Aorta (tissue), 5 donors: ENCODE measurements around the gene THADA. TPM values are rescaled to one million over a fixed set of nuclear protein-coding genes. Genes with fewer than 3 reads are reported as not detected.
A peak's percentile ranks its signal among the peaks of the same experiment; 100 is the strongest.
"Not testable (repeated sequence)": the region's sequence is repeated elsewhere in the genome, so short reads cannot be mapped to it uniquely, and the experiment has no call there.

Experiments used
- ATAC-seq: fragments of 200-7000 bp; cut with Tn5 transposase; one replicate; pipeline ENCODE4 v1.9.1; 2022; ENCODE audit warnings: moderate library complexity; ENCODE audit not compliant: low FRiP score
- DNase-seq, 2 donors: peaks; one replicate each; pipeline ENCODE4 v3.0.0-alpha.2; 2020
- H3K27ac ChIP-seq, 2 donors: one replicate each; pipeline ENCODE4 v1.5.1; 2013; ENCODE audit warnings: low read length in 2 of 2, mild to moderate bottlenecking in 2 of 2, moderate library complexity in 2 of 2, control low read depth in 1 of 2, inconsistent platforms in 1 of 2, low read depth in 1 of 2
- H3K27me3 ChIP-seq, 2 donors: one replicate each; pipeline ENCODE4 v1.6.1; 2013; ENCODE audit warnings: control low read depth in 1 of 2, low read length in 1 of 2, mild to moderate bottlenecking in 1 of 2, moderate library complexity in 1 of 2; ENCODE audit not compliant: insufficient read depth in 2 of 2, control insufficient read depth in 1 of 2
- H3K36me3 ChIP-seq, 2 donors: one replicate each; pipeline ENCODE4 v1.6.1; 2013; ENCODE audit warnings: control low read depth in 1 of 2, low read length in 1 of 2, mild to moderate bottlenecking in 1 of 2; ENCODE audit not compliant: insufficient read depth in 2 of 2, control insufficient read depth in 1 of 2
- H3K4me1 ChIP-seq, 2 donors: one replicate each; pipeline ENCODE4 v1.6.1; 2013; ENCODE audit warnings: low read length in 2 of 2, control low read depth in 1 of 2, mild to moderate bottlenecking in 1 of 2, moderate library complexity in 1 of 2; ENCODE audit not compliant: insufficient read depth in 2 of 2, control insufficient read depth in 1 of 2
- H3K4me3 ChIP-seq, 2 donors: one replicate each; pipeline ENCODE4 v1.5.1; 2013; ENCODE audit warnings: low read length in 2 of 2, control low read depth in 1 of 2, mild to moderate bottlenecking in 1 of 2
- H3K9me3 ChIP-seq: one replicate; pipeline ENCODE4 v1.6.1; 2013; ENCODE audit warnings: mild to moderate bottlenecking, low read length; ENCODE audit not compliant: control insufficient read depth
- WGBS, 2 donors: extraction: QIAGEN DNeasy Blood & Tissue Kit; methylation state at CpG; one replicate each; pipeline ENCODE4 v1.1.7; 2013; 5-methylcytosine and 5-hydroxymethylcytosine counted together
- intact Hi-C, 2 donors: fragments of 100-400 bp; cut with DNase I; formaldehyde crosslinking; loops; one replicate each; pipeline versions ENCODE4 v1.14.2 to v1.15.0; 2022
- polyA plus RNA-seq, 2 donors: library from polyadenylated mRNA; stranded (reverse); fragments of 200-250 nt; gene quantifications; one replicate each; pipeline ENCODE4 v1.2.3, GENCODE V29; 2013
- total RNA-seq, 2 donors: library from RNA; stranded (reverse); fragmentation: NEBNext Ultra II Directional; extraction: Animal tissue kit (Norgen Biotek cat#: 25700); gene quantifications; one replicate each; pipeline ENCODE4 v1.2.1, GENCODE V29; 2021
- donor health status: healthy with polysubstance abuse.
- donor health status: Bipolar disorder and iron deficiency.
- donor health status: DM: no; HTN: no; CAD: no.
- donor health status: DM: no; HTN: no; CAD: no.
- donor health status: DM: yes; HTN: yes; CAD: no.

Gene THADA
- total and polyA plus RNA-seq, 4 donors = 12.4 to 38.5 (median 25.0) TPM

DNA sequence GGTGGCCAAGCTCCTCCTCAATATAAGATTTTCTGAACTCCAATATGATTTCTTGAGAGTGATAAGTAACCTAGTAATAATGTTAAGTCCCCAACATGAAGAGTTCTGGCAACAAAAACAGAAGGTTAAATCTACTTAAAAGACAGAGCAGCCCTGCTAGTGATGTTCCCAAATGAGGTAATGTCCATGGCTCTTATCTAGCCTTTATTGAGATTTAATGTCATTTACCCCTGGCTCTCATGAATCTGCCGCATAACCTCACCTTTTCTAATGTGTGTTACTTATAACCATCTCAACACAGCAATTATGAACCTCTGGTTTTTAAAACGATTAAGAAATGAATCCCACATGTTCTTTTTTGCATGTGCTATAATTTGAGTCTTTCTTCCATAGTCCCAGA, 201.9 kb downstream of the THADA start:
- no peak for ATAC-seq
- Histone ChIP-seq H3K27ac (no peak overlapping the region), H3K9me3 (no peaks in the 10 kb centered on the region), H3K4me1 (peaks cover 3 to 8% of the 10 kb centered on the region in 2 donors), H3K27me3 (no peaks in the 10 kb centered on the region), H3K36me3 (no peaks in the 10 kb centered on the region), H3K4me3 (no peak overlapping the region)
- intact Hi-C loops = loop anchor here (2.0 to 10.0 kb wide), 4 partner anchors 49 to 131 kb away; no protein-coding TSS in a partner anchor
- 83 to 87% methylated on average over 2 of the region's 2 CpGs for WGBS, 2 donors
- DNase-seq = no peak

DNA sequence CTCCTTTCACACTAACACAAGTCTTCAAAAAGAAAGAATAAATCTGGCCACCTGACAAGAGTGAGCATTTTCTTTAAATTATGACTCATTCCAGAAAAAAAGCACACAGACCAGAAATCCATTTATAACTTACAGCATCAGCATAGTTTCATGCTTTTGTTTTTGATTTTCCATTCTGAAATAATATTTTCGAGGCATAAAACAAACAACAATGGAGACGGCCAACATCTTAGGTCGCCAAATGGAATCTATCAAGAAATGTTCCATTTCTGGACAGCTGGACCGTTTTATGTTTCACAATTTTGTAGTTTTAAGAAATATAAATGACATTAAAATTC, 204.0 kb downstream of the THADA start:
- ATAC-seq (peak; percentile 23), DNase-seq (no peak)
- H3K27ac ChIP-seq = peak overlapping the region in 1 of 2 donors; percentile 98
- intact Hi-C loops = loop anchor here (2.0 to 10.0 kb wide), 4 partner anchors 47 to 133 kb away; no protein-coding TSS in a partner anchor
- 2 to 7% methylated on average over 4 of the region's 4 CpGs for WGBS, 2 donors
- no peaks in the 10 kb centered on the region for H3K27me3 ChIP-seq
- H3K4me1 ChIP-seq = peaks cover 3 to 13% of the 10 kb centered on the region in 2 donors
- H3K4me3 ChIP-seq = no peak overlapping the region
- no peaks in the 10 kb centered on the region for H3K9me3 ChIP-seq
- H3K36me3 ChIP-seq = no peaks in the 10 kb centered on the region

DNA sequence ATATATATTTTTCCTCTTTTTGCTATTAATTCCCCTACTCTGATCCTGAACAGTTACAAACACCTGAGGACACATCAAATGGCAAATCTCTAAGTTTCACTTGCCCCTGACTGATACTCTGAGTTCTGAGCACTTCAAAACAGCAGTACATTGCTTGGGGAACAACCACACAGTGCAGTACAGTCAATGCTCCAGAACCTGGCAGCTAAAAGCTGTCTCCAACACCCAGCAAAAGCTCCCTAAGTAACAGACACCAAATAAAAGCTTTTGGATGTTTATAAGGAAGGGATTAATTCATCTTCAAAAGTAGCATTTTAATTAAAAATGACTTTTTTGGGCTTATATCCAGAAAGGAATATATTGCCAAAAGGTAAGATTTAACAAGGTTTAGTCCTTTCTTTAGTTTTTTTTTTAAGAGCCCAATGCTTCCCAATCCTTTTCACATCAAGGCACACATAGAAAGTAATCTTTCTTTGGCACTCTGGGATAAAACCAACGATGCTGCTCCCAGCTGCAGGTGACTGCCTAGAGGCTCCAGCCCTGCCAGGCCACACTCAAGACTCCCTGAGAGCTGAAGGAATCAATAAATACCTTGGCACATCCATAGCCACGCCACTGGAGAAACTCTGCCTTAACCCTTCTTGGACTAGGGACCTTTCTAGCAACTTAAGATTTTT, 204.5 kb downstream of the THADA start:
- no peaks in the 10 kb centered on the region for H3K27me3 ChIP-seq
- no peak overlapping the region for H3K4me3 ChIP-seq
- WGBS, 2 donors = 3 to 5% methylated on average over 2 of the region's 2 CpGs
- DNase-seq = no peak
- intact Hi-C loops = loop anchor here (5.0 to 10.0 kb wide), 3 partner anchors 73 to 133 kb away; no protein-coding TSS in a partner anchor
- no peak for ATAC-seq
- H3K36me3 ChIP-seq = no peaks in the 10 kb centered on the region
- H3K9me3 ChIP-seq = no peaks in the 10 kb centered on the region
- H3K4me1 ChIP-seq = peaks cover 3 to 13% of the 10 kb centered on the region in 2 donors
- H3K27ac ChIP-seq = peak overlapping the region; percentile 76 to 98

DNA sequence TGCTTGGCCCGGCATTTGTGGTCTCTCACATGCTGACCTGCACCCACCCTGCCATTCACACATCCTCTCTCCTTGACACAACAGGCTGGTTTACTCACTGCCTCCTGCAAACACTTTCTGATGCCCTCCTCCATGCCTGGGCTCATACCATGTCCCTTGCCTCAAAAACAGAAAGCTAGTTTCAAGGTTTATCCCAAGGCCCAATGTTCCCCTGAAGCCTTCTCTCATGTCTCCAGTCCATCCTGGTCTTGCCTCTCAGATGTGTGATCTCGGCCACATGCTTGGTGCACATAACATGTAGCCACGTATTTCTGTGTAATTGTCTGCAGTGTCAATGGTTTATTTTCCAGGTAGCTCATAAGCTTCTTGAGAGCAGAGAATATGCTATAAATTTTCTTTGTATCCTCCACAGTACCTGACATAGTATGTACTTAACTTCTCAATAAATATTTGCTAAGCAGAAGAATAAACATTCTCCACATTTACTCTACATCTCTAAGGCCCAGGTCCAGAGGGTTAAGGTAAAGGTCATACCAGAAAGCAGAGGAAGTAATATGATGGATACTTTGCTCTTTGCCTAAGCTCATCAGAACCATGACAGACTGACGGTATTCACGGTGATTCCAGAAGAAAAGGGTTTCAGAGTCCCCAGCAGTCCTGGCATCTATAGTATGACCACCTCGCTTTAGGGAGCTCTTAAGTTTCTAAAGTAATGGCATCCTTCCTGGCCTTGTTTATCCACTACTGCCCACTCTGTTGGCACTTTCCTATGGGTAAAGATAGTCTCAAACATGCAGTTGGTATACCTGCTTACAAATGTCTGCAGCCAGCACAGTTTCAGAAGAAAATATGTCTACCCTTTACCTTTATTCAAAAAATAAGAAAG, 206.0 kb downstream of the THADA start:
- no peaks in the 10 kb centered on the region for H3K36me3 ChIP-seq

GRCh38 chr2:43388371-43388770, 207.5 kb downstream of the THADA start:
- ATAC-seq (no peak), DNase-seq (no peak)
- WGBS, 2 donors = 91 to 94% methylated on average over 2 of the region's 2 CpGs
- H3K36me3 ChIP-seq = no peaks in the 10 kb centered on the region
- H3K9me3 ChIP-seq = no peaks in the 10 kb centered on the region
- intact Hi-C loops = no loop called here
- H3K27ac ChIP-seq = no peak overlapping the region
- no peaks in the 10 kb centered on the region for H3K27me3 ChIP-seq
- H3K4me3 ChIP-seq = no peak overlapping the region
- H3K4me1 ChIP-seq = peaks cover 3 to 12% of the 10 kb centered on the region in 2 donors

More for the DNA sequence above, 206.0 kb downstream of the THADA start:
- Histone ChIP-seq H3K4me1 (peaks cover 3 to 12% of the 10 kb centered on the region in 2 donors), H3K9me3 (no peaks in the 10 kb centered on the region), H3K27ac (peak overlapping the region in 1 of 2 donors; percentile 64), H3K27me3 (no peaks in the 10 kb centered on the region), H3K4me3 (no peak overlapping the region)
- no peak for ATAC-seq
- DNase-seq = no peak
- WGBS, 2 donors = 90 to 94% methylated on average over 6 of the region's 6 CpGs
- intact Hi-C loops = loop anchor here (5.0 to 10.0 kb wide), 3 partner anchors 75 to 135 kb away; no protein-coding TSS in a partner anchor

DNA sequence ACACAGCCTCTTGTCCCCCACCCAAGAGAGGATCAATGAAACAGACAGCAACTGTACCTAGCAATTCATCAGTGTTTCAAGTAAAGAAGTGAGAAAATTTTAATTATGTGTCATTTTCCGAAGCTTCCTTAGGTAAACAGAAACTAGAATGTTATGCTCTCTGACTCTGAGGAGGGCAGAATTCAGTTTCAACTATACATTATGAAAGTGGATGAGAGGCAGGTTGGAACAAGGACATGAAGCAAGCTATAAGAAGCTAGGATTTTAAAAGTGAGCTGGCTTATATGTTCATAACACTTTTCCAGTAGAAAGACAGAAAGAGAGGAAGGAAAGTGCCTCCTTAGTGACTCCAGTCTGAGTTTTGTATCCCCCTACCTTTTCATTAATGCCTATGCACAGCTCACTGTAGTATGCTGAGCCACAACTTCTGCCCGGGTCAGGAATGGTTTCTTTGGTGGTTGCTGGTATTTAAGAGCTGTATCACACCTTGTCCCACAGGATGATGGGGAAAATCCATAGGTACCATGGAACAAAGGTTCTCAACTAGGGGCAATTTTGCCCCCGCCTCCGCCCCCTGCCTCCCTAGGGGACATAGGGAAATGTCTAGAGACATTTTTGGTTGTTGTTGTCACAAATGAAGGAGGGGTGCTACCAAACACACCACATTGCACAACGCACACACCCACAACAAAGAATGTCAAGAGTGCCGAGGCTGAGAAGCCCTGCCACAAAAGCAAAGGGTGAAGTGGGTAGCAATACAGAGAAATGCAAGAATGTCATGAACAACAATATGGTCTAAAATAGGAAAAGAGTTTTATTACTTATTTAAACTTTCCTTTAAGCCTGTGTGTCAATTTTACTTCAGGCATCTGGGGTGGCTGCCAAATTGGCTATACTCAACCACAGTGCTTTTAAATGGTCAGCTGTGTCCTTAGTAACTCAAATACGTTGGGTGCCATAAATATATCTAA, 208.5 kb downstream of the THADA start:
- WGBS, 2 donors = 32 to 40% methylated on average over 7 of the region's 7 CpGs
- no peak for ATAC-seq
- no peak for DNase-seq
- peak overlapping the region in 1 of 2 donors; percentile 67 for H3K27ac ChIP-seq
- no peak overlapping the region for H3K4me3 ChIP-seq
- intact Hi-C loops = no loop called here
- H3K36me3 ChIP-seq = no peaks in the 10 kb centered on the region
- H3K4me1 ChIP-seq = peaks cover 2 to 9% of the 10 kb centered on the region in 2 donors
- no peaks in the 10 kb centered on the region for H3K9me3 ChIP-seq
- H3K27me3 ChIP-seq = no peaks in the 10 kb centered on the region

GRCh38 chr2:43386679-43387078, 209.2 kb downstream of the THADA start:
- WGBS, 2 donors = 80 to 81% methylated on average over 9 of the region's 9 CpGs
- H3K9me3 ChIP-seq, intact Hi-C loops, DNase-seq, ATAC-seq, H3K4me3 ChIP-seq, H3K27ac ChIP-seq, H3K27me3 ChIP-seq, H3K36me3 ChIP-seq, H3K4me1 ChIP-seq: not testable (repeated sequence)

DNA sequence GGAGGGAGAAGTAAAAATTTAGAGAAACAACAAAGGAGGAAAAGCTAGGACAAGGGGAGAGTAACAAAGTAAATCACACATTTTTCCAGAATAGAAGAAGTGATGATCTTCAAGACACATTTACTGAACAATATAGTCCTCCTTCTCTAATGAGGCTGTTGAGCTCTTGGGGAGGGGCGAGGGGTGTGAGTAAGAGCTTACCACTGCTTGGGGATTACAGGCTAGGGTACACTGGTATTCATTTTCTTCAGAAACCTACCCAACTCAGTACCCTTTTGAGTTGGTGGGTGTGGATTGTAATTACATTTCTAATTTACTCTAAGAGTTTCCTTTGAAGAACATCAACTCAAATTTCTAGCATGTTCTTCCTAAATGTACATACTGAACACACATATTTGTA, 211.7 kb downstream of the THADA start:
- WGBS, 2 donors = 94 to 100% methylated on average over 1 of the region's 1 CpG

More for the DNA sequence above, 211.7 kb downstream of the THADA start:
- no peak overlapping the region for H3K4me3 ChIP-seq
- DNase-seq (no peak), ATAC-seq (no peak)
- intact Hi-C loops = no loop called here
- H3K27ac ChIP-seq = no peak overlapping the region
- no peaks in the 10 kb centered on the region for H3K9me3 ChIP-seq
- peaks cover 0 to 9% of the 10 kb centered on the region in 2 donors for H3K4me1 ChIP-seq
- no peaks in the 10 kb centered on the region for H3K36me3 ChIP-seq
- H3K27me3 ChIP-seq = no peaks in the 10 kb centered on the region
